Stromal cell of bone marrow (primary cell): ENCODE results near the gene MT1HL1.
"Not testable (repeated sequence)": the region's sequence is repeated elsewhere in the genome, so short reads cannot be mapped to it uniquely, and the experiment has no call there.

Source experiments
- DNase-seq: peaks from one replicate; pipeline ENCODE4 v3.0.0-alpha.2; 2012; ENCODE audit warnings: low read depth

Gene MT1HL1

DNA sequence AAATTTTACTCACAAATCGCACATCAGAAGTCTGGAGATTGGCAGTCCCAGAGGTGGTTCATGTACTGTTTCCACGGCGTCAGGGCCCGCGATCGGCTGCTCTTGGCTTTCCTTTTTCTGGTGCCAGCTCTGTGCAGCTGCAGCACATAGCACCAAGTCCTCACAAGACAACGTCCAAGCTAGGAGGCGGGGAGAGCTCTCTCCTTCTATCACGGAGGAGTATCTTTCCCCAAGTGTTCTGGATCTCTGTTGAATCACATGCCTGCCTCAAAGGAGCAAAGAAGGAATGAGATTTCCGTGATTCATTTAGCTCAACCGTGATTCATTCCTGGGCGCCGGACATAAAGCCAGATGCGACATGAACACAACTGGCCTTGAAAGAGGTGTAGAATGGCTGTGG, 25.5 kb downstream of the MT1HL1 start:
- DNase-seq: no peak

GRCh38 chr1:236975461-236975860, 28.8 kb downstream of the MT1HL1 start:
- DNase-seq: no peak

- not testable (repeated sequence) for DNase-seq
Observed at GRCh38 chr1:236974025-236974424, 30.2 kb downstream of the MT1HL1 start.

DNA sequence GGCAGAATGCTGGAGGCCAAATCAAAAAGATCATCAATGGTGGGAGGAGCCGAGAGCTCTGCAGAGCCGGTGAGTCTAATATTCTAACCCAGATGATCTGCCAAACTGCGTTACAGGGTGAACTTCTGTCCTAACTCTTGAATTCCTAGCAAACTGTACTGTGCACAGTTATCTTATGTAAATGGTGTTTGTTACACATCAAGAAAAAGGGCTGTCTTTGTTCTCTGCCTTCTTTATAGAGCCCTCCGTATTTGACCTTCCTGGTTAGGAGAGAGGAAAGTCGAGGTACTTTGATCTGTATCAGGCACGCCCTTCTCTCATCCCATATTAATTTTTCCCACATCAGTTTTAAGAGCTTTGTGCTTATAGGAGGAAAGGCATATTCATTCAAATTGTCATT, 37.6 kb downstream of the MT1HL1 start:
- no peak for DNase-seq

- no peak for DNase-seq
Observed at GRCh38 chr1:236963920-236964319, 40.3 kb downstream of the MT1HL1 start.

DNA sequence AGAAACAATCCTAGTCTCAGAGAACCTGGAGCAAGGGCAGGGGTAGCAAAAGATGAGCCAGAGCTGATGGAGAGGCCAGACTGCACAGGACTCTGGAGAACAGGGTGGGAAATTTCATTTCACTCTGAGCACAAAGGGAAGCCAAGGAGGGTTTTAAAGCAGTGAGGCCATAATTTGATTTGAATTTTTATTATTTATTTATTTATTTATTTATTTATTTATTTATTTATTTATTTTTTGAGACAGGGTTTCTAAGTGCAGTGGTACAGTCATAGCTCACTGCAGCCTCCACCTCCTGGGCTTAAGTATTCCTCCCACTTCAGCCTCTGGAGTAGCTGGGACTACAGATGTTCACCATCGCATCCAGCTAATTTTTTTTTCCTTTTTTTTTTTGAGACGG, 45.1 kb downstream of the MT1HL1 start:
- DNase-seq: no peak

- DNase-seq: no peak
Observed at GRCh38 chr1:236957235-236957634, 47.0 kb downstream of the MT1HL1 start.
